ENCODE measurements around the gene LPIN3. TPM values are rescaled to one million over a fixed set of nuclear protein-coding genes. Genes with fewer than 3 reads are reported as not detected.

The LPIN3 gene
- total RNA-seq, 2 donors from 2014 or later: 12.1 to 12.9 TPM

DNA sequence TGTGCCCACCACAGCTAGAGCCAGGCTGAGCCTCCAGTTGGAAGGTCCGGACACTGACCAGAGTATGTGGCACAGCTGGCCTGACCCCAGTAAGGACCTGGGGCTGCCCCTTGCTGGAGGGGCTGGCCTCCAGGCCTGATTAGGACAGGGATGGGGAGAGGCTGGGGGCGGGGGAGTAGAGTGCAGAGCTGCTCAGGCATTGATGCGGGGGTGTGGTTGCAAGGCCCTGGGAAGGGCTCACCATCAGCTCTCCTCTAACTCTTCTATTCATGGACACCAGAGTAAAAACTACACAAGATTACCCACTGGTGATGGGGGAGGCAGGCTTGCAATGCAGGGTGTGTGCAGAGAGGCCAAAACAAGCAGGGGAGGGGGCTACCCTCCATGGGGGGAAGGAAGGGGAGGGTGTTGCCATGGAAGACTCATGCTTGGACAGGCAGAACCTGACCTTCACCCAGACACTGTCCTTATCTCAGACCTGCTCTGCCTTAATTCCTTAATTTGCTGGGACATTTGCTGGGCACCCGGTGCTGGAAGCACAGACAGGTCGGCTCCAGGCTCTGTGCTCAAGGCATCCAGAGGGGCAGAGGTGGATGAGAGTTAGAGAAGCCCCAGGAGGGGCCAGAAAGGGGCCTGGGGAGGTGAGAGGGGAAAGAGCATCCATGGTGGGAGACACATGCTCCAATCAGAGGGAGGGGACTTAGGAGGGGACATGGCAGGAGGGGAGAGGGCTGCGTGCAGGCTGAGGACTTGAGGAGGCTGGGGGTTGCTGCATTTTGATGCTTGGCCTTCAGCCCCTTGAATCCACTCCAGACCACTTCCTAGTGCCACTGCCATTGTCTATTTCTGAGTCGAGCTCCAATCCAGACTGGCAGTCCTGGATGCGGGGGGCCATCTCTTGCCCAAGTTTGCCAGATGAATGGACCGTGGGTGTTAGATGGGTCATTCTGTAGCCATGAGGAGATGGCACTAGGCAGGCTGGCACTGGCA lies 33.6 kb downstream of the LPIN3 start:
- intact Hi-C loops (cut with DNase I): no loop called here
- DNase-seq (no peak), ATAC-seq (no peak)

GRCh38 chr20:41375846-41376245 lies 35.2 kb downstream of the LPIN3 start:
- DNase-seq: no peak
- intact Hi-C loops (cut with DNase I): no loop called here
- ATAC-seq: no peak

DNA sequence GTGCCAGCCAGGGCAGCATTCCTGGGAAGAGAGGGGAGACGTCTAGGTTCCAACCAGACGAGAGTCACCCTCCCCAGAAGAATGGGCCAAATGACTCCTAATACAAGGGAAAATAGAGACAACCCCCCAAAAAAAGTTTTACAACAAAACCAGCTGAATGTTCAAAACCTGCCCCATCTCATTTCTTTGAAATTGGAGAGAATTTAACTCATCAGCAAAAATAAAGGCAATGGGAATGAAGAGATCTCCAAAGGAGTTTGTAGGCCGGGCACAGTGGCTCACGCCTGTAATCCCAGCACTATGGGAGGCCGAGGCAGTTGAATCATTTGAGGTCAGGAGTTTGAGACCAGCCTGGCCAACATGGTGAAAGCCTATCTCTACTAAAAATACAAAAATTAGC lies 35.7 kb downstream of the LPIN3 start:
- ATAC-seq (no peak), DNase-seq (no peak)
- intact Hi-C loops (cut with DNase I): no loop called here

GRCh38 chr20:41377275-41377674 lies 36.7 kb downstream of the LPIN3 start:
- intact Hi-C loops (cut with DNase I): no loop called here
- no peak for DNase-seq
- ATAC-seq: no peak

GRCh38 chr20:41379551-41379950 lies 38.9 kb downstream of the LPIN3 start:
- no peak for ATAC-seq
- no peak for DNase-seq
- intact Hi-C loops (cut with DNase I): no loop called here

DNA sequence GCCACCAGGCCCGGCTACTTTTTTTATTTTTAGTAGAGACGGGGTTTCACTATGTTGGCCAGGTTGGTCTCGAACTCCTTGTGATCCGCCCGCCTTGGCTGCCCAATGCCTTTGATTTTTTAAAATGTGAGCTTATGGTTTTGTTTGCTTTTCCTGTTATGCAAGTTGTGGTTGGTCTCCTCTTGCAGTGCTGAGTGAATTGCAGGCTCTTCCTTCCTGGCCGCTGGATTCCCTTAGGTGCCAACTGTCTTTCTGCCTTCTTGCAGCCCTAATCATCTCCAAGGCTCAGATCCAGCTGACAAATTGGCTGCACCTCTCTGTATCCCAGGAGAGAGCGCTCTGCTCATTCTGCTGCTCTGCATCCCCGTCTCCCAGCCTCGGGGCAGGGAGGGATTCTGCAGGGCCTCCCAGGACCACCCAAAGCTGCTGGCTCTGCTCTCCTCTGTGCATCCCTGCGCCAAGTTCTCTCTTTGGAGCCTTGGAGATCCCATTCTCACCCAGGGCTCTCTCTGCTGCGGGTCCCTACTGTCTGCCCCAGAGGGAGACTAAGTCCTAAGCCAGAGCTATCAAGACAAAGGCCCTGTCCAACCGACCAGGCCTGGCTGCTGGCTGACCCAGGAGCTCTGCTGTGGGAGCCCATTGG lies 40.1 kb downstream of the LPIN3 start:
- intact Hi-C loops (cut with DNase I): no loop called here
- DNase-seq (no peak), ATAC-seq (no peak)

- intact Hi-C loops (cut with DNase I): no loop called here
- DNase-seq (no peak), ATAC-seq (no peak)
Observed at GRCh38 chr20:41382791-41383305, 42.2 kb downstream of the LPIN3 start.

- intact Hi-C loops (cut with DNase I): no loop called here
- peak; percentile 80 to 82 for ATAC-seq
- no peak for DNase-seq
Observed at GRCh38 chr20:41386502-41387427, 46.1 kb downstream of the LPIN3 start.

DNA sequence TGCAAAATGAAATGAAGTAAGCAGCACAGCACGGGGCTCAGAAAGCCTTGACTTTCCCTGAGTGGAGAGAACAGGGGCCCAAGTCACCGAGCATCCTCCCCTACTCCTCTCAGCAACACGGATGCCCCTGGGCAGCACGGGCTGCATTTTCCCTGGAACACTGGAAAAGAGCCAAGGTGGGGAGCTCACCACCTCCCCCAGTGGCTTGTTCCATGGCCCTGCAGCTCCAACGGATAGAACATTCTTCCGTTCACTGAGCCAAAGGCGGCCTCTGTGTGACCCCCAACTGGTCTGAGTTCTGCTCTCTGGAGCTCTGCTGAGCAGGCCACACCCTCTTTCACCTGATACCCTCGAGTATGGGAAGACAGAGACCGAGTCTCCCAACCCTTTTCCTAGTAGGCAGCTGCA lies 46.8 kb downstream of the LPIN3 start:
- peak; percentile 21 to 31 for ATAC-seq
- no peak for DNase-seq
- intact Hi-C loops (cut with DNase I): no loop called here

- intact Hi-C loops (cut with DNase I): no loop called here
- ATAC-seq (no peak), DNase-seq (no peak)
Observed at GRCh38 chr20:41390889-41391288, 50.3 kb downstream of the LPIN3 start.

GRCh38 chr20:41391587-41392001 lies 51.0 kb downstream of the LPIN3 start:
- DNase-seq (no peak), ATAC-seq (no peak)
- intact Hi-C loops (cut with DNase I): no loop called here

DNA sequence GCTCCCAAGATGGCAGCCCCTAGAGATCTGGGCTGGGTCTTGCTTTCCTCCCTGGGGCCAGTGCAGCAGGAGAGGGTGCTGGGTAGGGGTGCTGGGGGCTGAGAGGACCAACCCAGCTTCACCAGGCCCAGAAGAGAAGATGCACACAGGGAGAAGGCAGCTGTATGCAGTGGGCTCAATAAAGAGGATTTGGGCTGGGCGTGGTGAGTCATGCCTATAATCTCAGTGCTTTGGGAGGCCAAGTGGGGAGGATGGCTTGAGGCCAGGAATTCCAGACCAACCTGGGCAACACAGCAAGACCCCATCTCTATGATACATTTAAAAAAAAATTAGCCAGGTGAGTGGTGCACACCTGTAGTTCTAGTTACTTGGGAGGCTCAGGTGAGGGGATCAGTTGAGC lies 51.7 kb downstream of the LPIN3 start:
- DNase-seq (no peak), ATAC-seq (peak in 1 of 2 donors; percentile 5)
- intact Hi-C loops (cut with DNase I): no loop called here

DNA sequence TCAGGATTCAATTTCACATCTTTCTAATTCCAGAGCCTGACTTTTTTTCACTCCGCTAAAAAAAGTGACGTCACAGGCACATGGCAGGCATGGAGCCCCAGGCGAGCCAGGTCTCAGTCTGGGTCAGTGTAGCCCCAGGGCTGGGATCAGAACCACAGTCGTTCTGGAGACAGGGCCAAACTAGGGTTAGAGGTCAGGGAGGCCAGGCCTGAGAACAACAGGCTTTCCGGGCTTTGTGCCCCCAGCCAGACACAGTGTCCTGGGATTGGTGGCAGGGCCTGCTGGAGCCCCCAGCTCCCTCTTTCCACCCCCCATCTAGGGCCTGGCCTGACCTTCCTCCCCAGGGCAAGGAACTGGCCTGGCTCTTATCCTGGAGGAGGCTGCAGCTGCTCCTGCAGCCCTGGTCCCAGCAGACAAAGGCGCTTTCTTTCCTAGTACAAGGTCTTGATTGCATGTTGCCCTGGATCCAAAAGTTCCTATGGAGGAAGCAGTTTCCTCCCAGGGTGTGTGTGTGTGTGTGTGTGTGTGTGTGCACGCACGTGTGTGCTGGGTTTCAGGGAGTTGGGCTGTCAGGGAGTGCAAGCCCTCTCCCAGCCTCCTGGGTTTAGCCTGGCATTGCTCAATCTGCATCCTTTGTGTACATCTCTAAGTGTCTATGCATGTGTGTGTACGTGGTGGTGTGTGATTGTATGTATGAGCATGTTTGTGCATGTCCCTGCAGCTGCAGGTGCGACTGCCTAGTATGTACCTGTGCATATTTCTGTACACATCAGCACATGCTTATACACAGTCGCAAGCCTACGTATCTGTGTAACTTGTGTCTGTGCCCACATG lies 52.5 kb downstream of the LPIN3 start:
- peak; percentile 84 to 91 for ATAC-seq
- intact Hi-C loops (cut with DNase I): no loop called here

GRCh38 chr20:41393705-41394066 lies 53.1 kb downstream of the LPIN3 start:
- ATAC-seq: no peak
- DNase-seq: no peak
- intact Hi-C loops (cut with DNase I): no loop called here

More for the DNA sequence above, 52.5 kb downstream of the LPIN3 start:
- peak; percentile 62 for DNase-seq

DNA sequence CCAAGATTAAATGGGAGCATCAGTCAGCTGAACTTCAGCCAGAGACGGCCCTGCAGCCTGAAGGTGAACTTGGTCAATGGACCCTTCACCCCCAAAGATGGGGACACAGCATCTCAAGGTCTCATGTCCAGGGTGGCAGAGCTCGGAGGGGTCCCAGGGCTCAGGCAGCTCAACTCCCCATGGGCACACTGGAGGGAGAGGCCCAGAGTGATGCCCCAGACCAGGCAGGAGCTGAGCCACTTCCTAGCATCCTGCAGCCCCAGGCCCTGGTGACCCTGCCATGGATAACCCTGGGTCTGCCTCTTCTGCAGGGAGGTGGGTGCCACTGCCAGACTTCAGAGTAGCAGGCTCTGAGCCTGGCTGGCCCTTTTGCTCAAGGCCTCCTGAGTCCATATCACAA lies 53.5 kb downstream of the LPIN3 start:
- no peak for DNase-seq
- no peak for ATAC-seq

DNA sequence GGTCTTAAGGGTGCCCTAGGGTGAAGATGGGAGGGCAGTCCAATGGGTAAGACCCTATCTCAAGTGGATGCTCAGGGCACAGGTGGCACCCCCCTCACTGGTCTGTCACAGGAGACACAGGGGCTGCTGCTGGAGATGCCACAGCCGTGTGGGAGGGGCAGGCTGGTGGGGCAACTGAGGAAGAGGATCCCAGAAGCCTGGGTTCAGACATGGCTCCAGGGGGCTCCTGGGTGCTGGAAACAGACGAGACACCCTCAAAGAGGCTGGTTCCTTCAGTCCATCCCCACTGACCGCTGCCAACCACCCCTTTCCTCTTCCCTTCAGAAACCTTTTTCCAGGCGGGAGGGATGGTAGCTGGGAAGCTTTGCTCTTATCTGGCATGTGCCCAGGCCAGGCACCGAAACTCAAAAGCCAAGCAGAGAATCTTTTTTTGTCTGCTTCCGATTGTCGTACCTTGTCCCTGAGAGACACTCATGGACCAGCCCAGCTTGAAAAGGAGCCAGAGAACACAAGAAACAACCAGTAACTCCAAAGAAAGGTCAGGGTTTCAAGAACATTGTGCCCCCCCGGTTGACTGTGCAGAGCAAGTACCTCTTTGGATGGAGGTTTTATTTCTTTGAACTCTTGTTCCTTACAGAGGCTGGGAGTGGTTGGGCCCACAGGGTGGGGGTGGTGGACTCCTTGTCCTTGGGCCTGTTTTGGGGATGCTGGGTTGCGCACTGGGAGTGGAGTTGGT lies 54.5 kb downstream of the LPIN3 start:
- no peak for ATAC-seq
- intact Hi-C loops (cut with DNase I): no loop called here
- DNase-seq: peak; percentile 28

More for the DNA sequence above, 53.5 kb downstream of the LPIN3 start:
- intact Hi-C loops (cut with DNase I): no loop called here
